ENCODE data around the gene ADIPOR2.

DNA sequence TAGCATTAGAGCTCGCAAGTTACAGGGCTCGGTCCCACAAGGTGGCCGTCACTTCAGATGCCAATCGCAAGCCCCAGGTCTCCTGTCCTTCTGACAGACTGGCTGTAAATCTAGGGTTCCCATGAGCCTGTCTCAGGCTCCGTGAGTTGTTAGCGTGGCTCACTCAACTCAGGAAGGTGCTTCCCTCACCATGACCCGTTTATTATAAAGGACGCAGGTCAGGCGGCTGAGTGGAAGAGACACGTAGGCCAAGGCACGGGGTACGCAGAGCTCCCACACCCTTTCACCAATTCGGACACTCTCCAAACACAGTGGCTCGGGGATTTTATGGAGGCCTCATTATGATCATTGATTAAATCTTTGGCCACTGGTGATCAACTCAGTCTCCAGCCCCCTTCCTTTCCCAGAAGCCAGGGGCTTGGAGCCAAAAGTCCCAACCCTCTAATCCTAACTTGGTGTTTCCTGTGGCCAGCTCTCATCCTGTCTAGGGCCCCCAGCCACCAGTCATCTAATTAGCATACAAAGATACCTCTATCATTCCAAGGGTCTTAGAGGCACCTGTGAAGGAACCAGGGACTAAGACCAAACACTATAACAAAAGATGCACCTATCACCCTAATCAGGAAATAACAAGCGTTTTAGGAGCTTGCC lies 103.7 kb downstream of the ADIPOR2 start:
- TF ChIP-seq CTCF (IDR thresholded peaks at IDR 0.05) (no peak), POLR2A (IDR thresholded peaks at IDR 0.05) (no peak)
